Esophagus squamous epithelium (tissue), 4 donors: Measurements from ENCODE around the gene CNTNAP4.

Source experiments
- CTCF ChIP-seq, 6 experiments: fragments of 450-650 bp in 4 of 6; fragments of 200-600 bp in 2 of 6; sonication (generic) in 2 of 6; IDR thresholded peaks; one replicate each; pipeline ENCODE4 v1.5.1; 2016 to 2019; ENCODE audit warnings: antibody characterized with exemption in 6 of 6, mild to moderate bottlenecking in 4 of 6, moderate library complexity in 4 of 6
- POLR2A ChIP-seq, 4 donors: fragments of 450-650 bp; IDR thresholded peaks; one replicate each; pipeline ENCODE4 v1.6.1; 2017; ENCODE audit warnings: antibody characterized with exemption in 4 of 4, mild to moderate bottlenecking in 4 of 4, moderate library complexity in 3 of 4

DNA sequence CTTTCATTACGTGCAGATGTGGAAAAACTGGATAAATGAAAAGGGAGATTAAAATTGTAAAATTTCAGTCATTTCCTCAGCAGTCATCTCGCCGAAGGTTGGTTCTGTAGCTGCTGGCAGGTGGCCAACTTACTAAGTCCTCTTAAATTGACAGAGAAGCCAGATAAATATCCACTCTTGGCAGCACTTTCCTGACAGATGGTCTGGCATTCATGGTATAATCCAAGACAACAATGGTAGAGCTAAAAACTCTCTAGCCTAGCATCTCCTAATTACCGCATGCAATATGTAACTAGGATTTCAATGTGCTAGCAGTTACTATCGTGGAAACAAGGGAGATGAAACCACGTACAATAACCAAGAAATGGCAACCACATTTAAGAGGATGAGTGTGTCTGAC lies 306.3 kb downstream of the CNTNAP4 start:
- TF ChIP-seq CTCF (IDR thresholded peaks at IDR 0.05): no peak
- no peak for TF ChIP-seq POLR2A (IDR thresholded peaks at IDR 0.05)
